Stimulated activated CD4-positive, alpha-beta T cell treated with anti-CD3 and anti-CD28 coated beads, Interleukin-1b, Interleukin-23, amount 100 ng/mL, for 24 hours (primary cell): ENCODE results near the gene ISOC2.
"Not testable (repeated sequence)": the region's sequence is repeated elsewhere in the genome, so short reads cannot be mapped to it uniquely, and the experiment has no call there.

Source experiments
- DNase-seq, 4 experiments: peaks; one replicate each; pipeline ENCODE4 v3.0.0-alpha.2; 2020; ENCODE audit warnings: low read depth in 4 of 4, low spot score in 1 of 4

ISOC2 gene

DNA sequence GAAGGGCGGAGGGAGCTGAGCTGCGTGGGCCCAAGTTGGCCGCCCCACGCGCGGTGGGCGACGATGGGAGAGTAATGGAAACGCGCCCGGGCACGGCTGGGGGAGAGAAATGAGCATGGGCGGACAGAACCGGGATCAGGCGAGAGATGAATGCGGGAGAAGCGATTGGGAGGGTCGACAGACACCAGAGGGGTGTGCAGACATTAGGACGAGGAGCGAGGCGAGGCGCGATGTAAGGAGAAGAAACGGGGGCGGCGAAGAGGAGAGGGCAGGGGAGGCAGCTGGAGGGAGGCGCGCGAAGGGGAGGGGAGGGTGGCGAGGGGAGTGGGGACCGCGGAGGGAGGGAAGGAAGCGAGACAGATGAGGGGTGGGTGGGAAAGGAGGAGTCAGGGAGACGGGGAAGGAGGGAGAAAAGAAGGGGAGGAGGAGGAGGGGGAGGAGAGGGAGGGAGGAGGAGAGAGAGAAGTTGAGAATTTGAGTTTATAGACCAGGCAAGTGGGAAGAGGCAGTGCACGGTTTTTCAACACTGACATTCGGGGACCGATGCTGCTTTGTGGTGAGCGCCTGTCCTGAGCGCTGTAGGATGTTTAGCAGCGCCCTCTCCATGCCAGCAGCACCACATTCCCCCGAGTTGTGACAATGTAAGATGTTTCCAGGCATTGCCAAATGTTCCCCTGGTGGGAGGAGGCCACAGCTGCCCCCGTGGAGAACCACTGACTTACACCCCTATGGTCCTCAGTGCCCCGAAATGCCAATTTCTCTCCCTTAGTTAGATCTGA is 18.2 kb downstream of the ISOC2 start, which contains the start of gene SHISA7:
Gene SHISA7, minus strand, starts transcription at position 256 of the 779 bp plus-strand sequence. CDS start 437 bp downstream, outside the sequence.
- no peak for DNase-seq

DNA sequence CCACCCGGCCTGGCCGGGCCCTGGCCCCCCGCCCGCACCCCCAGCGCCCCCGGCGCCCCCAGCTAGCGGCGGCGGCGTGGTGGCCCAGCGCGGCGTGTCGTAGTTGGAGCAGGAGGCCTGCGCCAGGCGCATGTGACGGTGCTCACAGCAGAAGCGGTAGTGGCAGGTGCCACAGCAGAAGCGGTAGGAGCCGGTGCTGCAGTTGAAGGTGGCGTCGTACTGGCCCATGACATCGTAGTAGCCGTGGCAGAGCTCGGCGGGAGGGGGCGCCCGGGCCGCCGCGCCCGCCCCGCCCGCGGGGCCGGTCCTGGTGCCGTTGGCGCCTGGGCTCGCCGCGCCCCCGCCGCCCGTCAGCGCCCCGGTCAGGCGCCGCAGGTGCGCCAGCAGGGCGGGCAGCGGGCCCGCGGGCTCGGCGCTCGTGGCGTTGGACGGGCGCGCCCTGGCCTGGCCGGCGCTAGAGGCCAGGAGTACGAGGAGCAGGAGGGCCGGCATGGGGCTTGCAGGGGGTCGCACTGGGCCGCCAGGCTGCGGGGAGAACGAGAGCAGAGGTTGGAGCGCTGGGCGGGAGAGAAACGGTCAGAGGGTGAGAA is 19.0 kb downstream of the ISOC2 start:
- no peak for DNase-seq

DNA sequence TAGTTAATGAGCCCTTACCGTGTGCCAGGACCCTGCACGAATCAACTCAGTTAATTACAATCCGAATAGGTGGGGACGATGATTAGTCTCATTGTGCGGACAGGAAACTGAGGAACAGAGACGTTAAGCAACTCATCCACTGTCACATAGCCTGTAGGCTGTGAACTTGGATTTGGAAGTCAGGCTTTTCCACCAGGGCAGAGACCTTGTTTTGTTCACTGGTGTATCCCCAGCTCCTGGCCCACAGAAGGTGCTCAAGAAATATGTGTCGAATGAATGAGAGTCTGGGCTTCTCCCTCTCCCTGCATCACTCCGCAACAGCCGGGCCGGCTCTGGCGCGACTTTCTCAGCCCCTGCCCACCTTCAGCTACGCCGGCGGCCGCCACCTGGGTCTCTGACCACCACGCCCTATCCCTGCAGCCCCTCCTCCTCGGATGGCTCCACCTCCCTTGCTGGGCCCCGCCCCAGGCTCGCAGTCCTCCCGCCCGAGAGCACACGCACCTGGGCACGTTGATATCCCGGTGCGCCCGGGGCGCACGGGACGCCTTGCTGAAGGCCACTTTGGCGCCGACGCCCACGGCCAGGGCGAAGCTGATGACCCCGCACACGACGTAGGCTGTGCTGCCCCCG is 19.6 kb downstream of the ISOC2 start:
- no peak for DNase-seq

GRCh38 chr19:55441319-55441691 is 20.1 kb downstream of the ISOC2 start:
- no peak for DNase-seq

- no peak for DNase-seq
Measured at GRCh38 chr19:55440411-55441105, 20.9 kb downstream of the ISOC2 start.

- no peak for DNase-seq
Measured at GRCh38 chr19:55439052-55439451, 22.4 kb downstream of the ISOC2 start.

GRCh38 chr19:55437410-55437809 is 24.0 kb downstream of the ISOC2 start:
- DNase-seq: no peak

GRCh38 chr19:55436847-55437246 is 24.6 kb downstream of the ISOC2 start:
- DNase-seq: no peak

DNA sequence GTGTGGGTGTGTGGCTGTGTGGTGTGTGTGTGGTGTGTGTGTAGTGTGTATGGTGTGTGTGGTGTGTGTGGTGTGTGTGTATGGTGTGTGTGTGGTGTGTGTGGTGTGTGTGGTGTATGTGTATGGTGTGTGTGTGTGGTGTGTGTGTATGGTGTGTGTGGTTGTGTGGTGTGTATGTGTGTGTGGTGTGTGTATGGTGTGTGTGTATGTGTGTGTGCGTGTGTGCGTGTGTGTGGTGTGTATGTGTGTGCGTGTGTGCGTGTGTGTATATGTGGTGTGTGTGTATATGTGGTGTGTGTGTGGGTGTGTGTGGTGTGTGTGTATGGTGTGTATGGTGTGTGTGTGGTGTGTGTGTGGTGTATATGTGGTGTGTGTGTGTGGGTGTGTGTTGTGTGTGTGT is 26.4 kb downstream of the ISOC2 start:
- DNase-seq: no peak

DNA sequence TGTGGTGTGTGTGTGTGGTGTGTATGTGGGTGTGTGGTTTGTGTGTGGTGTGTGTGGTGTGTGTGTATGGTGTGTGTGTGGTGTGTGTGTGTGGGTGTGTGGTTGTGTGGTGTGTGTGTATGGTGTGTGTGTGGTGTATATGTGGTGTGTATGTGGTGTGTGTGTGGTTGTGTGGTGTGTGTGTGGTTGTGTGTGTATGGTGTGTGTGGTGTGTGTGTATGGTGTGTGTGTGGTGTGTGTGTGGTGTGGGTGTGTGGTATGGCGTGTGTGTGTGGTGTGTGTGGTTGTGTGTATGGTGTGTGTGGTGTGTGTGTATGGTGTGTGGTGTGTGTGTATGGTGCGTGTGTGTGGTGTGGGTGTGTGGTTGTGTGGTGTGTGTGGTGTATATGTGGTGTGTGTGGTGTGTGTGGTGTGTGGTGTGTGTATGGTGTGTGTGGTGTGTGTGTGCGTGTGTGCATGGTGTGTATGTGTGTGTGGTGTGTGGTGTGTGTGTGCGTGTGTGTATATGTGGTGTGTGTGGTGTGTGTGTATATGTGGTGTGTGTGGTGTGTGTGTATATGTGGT is 27.0 kb downstream of the ISOC2 start:
- DNase-seq: no peak

DNA sequence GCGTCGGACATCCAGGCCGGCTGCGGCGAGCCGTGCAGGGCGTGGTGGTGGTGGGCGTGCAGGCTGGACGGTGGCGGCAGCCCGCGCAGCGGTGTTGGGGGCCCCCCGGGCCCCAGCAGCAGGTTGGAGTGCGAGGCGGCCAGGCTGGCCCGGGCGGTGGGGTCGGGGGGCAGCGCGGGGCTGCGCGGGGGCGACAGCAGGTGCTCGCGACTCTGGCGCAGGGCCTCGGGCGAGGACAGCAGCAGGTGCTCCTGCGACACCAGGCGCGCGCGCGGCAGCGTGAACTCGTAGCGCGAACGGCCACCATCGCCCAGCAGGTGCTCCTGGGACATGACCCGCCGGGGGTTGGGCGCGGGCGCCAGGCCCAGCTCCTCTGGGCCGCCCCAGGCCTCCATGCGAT is 28.1 kb downstream of the ISOC2 start:
- DNase-seq: no peak

DNA sequence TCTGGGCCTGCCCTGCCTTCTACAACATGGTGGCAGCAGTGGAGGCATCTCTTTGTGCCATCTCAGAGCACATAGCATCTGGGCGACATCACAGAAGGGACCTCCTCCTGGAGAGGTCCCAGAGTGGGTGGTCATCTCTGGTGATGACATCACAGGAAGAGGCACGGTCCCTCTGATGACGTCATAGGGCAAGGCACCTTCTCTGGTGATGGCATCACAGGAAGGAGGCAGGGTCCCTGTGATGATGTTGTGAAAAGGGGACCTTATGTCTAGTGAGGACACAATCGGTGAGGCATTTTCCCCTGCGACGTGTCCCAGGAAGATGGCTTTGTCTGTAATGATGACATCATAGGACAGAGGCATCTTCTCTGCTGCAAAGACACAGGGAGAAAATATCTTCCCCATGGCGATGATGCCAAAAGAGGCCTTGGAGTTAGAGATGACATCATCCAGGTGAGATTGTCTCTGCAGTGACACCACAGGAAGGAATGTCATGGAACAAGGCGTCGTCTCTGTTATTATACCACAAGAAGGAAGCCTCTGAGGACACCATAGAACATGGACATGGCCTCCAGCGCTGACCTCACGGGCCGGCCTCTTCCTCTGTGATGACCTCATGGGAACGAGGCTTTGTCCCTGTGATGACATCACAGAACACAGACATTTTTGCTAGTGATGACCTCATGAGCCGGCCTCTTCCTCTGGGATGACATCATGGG is 29.0 kb downstream of the ISOC2 start:
- no peak for DNase-seq

GRCh38 chr19:55431183-55431582 is 30.3 kb downstream of the ISOC2 start:
- DNase-seq: no peak

GRCh38 chr19:55426042-55426441 is 35.4 kb downstream of the ISOC2 start:
- DNase-seq: no peak

GRCh38 chr19:55424518-55424917 is 36.9 kb downstream of the ISOC2 start:
- DNase-seq: no peak

DNA sequence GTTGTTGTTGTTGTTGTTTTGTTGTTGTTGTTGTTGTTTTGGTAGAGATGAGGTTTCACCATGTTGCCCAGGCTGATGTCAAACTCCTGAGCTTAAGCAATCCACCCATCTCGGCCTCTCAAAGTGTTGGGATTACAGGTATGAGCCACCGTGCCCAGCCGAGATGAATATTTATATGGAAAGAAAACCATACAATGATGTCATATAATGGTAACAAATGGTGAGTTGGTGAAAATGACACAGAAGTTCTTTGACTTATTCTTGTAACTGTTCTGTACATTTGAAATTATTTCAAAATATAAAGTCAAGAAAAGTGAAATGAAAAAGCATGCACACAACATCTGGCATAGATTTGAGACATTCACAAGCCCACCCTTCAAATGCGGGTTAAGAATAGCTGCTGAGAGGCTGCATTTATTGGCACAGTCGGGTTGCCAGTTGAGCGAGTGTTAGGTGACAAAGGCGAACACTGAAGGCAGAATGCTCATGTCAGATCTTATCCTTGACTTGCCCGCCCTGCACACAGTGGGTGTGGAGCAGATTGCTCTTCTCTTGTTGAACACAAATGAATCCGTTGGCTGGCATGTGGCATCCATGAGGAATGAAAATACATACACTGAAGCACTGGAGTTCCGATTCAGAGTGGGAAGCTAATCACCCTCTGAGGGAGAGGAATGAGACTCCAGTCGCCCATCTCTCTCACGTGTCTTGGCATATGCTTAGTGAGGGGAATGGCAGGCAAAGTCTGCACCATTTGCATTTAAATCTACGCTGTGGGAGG is 38.0 kb downstream of the ISOC2 start:
- DNase-seq: no peak

GRCh38 chr19:55421281-55421680 is 40.2 kb downstream of the ISOC2 start:
- DNase-seq: not testable (repeated sequence)

DNA sequence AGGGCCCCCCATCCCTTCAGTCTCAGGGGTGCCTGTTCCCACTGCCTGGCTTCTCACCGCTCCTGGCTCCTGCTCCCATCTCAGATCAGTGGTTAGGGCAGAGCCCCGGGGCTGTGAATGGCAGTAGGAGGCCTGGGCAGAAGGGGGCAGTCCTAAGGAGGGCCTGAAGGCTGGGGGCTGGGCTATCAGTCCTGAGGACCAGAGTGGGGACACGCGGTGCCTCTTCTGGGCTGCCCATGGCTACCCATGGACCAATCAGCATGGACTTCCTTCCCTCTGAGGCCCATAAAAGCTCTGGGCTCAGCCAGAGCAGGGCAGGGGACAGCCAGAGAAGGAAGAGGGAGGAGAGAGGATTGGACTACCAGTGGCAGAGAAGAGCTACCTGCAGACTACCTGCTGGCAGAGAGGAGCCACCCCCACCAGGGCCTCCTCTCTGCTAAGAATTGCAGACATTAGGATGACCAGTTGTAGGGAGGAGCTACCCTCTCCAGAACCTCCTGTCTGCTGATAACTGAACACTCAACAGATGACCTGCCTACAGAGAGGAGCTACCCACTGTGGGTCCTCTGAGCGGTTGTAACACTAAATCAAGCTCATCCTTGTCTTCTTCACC is 41.7 kb downstream of the ISOC2 start:
- no peak for DNase-seq

GRCh38 chr19:55419103-55419502 is 42.3 kb downstream of the ISOC2 start:
- DNase-seq: no peak

DNA sequence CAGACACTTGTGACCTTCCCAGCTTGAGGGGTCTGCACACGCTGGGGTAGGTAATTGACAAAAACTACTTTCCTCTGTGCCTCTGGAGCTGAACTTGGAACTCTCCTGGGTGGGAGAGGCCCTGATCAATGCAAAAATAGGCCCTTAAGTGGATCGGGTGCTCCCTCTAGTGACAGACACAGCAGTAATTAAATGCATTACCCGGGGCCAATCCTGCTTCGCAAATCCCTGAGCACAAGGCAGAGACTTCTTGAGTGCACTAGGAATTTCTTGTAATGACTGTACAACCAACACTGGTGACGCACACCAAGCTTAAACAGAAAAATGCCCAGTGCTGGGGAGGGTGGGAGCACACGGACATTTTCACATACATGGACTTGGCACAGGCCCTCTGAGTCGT is 43.3 kb downstream of the ISOC2 start:
- DNase-seq: peak in 3 of 4 experiments; percentile 25 to 30 (median 29)
